Fibroblast of lung (primary cell): ENCODE measurements around the gene CSNK2B.

Source experiments
- EZH2 ChIP-seq: IDR thresholded peaks from 2 replicates; pipeline ENCODE4 v1.5.1; 2012; ENCODE audit warnings: low read length, control low read depth, mild to moderate bottlenecking; ENCODE audit errors: missing control alignments
- TF ChIP-seq, protein P1 (sequence below), 2 donors: IDR thresholded peaks in 1 of 2; conservative IDR thresholded peaks in 1 of 2; 1 replicate in 1 of 2; 2 replicates in 1 of 2; pipeline ENCODE4 v1.5.1; 2011 to 2012; ENCODE audit warnings: low read length in 2 of 2, control low read depth in 1 of 2, inconsistent platforms in 1 of 2, low read depth in 1 of 2, mild to moderate bottlenecking in 1 of 2

DNA sequence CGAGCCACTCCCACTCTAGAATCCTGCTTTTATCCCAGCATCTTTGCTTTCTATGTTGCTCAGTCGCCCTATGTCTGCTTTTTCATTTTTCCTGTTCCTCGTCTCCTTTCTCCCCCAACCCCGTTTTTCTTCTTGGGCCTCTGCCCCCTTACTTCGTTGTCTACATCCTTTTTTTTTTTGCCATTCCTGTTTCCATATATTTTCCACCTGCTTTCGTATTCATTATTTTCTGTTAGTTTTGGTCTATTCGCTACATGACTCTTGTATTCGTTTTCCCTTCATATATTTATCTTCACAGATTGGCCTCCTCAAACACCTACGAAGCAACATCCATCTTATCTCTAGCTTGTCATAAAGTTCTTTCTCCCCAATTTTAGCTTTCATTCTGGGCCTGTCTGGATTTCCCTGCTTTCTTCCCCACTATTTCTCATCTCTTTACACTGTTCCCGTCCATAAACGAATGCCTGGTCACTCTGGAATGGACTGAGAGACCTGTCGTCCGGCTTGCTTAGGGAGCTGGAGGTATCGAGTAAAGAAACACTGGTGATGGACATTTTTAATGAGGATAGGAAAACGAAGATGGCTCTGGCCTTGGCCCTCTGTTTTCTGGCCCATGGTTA is 44.5 kb upstream of the CSNK2B start:
- TF ChIP-seq, protein P1, sequence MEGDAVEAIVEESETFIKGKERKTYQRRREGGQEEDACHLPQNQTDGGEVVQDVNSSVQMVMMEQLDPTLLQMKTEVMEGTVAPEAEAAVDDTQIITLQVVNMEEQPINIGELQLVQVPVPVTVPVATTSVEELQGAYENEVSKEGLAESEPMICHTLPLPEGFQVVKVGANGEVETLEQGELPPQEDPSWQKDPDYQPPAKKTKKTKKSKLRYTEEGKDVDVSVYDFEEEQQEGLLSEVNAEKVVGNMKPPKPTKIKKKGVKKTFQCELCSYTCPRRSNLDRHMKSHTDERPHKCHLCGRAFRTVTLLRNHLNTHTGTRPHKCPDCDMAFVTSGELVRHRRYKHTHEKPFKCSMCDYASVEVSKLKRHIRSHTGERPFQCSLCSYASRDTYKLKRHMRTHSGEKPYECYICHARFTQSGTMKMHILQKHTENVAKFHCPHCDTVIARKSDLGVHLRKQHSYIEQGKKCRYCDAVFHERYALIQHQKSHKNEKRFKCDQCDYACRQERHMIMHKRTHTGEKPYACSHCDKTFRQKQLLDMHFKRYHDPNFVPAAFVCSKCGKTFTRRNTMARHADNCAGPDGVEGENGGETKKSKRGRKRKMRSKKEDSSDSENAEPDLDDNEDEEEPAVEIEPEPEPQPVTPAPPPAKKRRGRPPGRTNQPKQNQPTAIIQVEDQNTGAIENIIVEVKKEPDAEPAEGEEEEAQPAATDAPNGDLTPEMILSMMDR (conservative IDR thresholded peaks at IDR 0.05 in 1 of 2, IDR thresholded peaks at IDR 0.05 in 1 of 2; ENCODE audit: low read depth in 1 of 2, low read length in 2 of 2) = no peak
- TF ChIP-seq EZH2 = no peak
